Kasumi-1 (cell line): ENCODE results near the gene URB1.
A peak's percentile ranks its signal among the peaks of the same experiment; 100 is the strongest.
"Not testable (repeated sequence)": the region's sequence is repeated elsewhere in the genome, so short reads cannot be mapped to it uniquely, and the experiment has no call there.

ENCODE experiments used
- DNase-seq, 2 experiments: peaks; one replicate each; lab custom pipeline; 2025; lab: John Stamatoyannopoulos, UW

Gene URB1

DNA sequence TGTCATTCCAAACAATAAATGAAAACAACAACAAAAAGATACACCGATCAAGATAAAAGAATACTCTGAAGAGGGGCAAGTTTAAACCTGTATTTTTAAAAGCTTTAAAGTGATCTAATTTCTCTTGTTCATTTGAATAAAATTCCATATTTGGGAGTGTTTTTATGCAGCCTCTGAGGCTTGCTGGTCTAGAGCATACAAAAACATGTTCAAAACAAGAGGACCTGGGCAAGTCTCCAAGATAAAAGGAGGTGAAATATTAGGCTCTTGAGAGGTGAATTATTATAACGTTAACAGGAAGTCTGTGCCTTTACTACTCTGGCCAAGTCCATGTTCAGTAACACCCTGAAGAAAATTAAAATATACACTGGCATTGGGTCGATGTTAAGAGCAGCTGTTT lies 20.1 kb downstream of the URB1 start:
- no peak for DNase-seq

- no peak for DNase-seq
These were observed 20.9 kb downstream of the URB1 start for GRCh38 chr21:32371913-32372314.

DNA sequence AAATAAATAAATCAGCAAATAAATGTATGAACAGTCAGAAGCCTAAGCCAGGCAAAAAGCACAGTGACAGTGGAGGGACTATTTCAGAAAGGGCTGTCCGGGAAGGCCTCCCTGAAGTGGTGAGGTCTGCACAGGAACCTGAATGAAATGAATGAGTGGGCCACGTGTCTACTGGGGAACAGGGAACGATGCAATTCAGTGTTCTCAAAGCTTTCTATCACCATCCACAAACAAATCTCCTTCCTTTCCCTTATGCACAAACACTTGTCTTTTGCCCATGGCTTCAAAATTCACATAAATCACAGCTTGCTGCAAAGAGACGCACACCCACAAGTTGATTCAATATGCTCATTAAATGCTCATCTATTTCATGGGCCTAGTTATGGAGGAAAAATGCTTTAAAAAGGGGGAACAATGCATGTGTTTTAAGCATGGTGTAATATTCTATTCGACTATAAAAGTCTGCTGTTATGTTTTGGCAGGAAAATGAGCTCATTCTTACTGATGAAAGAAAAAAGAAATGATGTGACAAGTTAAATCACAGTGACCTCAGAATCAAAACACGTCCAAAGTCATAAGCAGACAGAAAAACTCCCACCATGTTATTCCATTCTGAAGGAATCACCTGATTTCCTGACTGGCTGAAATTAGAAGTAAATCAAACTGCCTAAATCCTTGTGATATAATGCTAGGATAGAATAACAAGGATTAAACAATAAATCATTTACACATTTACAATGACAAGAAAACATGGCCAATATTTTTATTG lies 21.6 kb downstream of the URB1 start:
- DNase-seq: no peak

GRCh38 chr21:32368961-32369360 lies 23.9 kb downstream of the URB1 start:
- not testable (repeated sequence) for DNase-seq

DNA sequence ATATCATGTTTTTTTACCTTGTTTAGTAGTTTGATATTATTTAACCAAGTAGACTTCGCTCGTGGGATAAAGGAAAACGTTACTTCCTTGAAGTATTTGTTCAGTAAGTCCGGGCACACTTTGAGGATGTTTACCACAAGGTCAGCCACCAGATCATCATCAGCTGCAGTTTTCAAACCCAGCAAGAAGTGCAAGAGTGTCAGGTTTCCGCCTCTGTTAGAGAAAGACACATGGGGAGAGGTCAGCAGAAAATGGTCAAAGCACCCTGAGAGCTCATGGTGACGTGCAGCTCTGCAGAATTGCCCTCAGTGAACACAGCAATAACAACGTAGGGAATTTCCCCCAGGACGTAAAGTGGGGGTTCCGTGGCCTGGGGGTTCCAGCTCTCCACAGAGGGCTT lies 24.4 kb downstream of the URB1 start:
- DNase-seq: no peak

- DNase-seq: no peak
These were observed 25.7 kb downstream of the URB1 start for GRCh38 chr21:32367158-32367557.

- DNase-seq: no peak
These were observed 26.6 kb downstream of the URB1 start for GRCh38 chr21:32366191-32366590.

DNA sequence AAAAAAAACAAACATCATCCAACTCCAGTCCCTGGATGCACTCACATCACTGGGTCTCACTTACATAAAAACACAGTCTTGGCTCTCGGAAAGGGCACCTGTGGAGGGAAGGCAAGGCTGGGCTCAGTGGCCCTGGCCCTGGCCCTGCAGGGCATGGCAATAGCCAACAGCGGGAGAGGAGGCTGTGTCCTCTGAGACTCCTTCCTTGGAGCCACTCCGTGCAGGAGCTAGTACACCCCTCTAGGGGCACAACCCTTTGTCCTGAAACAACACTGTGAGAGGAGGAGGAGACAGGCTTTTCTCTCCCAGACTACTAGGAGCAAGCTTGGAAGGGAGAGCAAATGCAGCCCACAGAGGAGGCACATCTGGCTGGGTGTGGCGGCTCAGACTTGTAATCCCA lies 28.0 kb downstream of the URB1 start:
- peak; percentile 28 to 45 for DNase-seq

DNA sequence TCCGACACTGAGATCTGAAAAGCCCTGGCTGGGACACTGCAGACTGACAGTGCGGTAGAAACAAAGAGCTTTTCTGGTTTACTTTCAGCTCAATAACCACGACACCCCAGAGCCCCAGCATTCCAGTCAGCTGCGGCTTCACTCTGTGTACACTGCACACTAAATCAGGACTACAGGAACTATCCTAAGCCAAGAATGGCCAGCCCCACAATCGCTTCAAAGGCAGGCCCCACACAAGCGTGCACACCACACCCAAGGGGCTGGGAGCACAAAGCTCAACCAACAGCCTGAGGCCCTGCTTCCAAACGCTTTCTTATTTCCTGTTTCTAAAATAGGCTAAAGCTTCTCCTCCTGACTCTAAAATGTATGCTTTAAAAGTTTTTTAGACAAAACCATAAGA lies 28.4 kb downstream of the URB1 start:
- peak; percentile 31 to 48 for DNase-seq

DNA sequence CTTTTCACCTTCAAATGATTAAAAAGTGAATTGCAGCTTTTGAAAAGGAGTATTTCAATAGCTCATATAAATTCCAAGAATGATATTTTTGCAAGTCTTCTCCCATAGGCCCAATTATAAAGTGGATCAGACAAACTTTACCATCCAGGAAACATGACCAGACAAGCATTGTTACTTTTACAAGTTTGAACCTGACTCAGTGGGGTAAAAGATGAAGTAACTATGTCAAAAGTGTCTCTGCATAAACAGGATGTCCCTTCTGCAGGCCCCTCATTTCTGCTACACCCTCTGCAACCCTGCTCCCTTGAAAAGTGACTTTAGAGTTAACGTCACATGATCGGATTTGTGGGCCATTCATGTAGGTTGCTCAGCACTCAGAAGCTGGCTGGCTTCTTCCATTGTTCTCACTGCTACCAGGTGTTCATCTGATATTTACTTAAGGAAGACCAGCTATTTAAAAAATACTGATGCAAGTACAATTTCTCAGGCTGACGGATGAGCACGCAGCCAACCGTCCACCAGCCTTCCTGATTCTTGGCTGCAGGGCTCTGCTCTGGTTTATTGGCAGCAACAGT lies 32.3 kb downstream of the URB1 start:
- no peak for DNase-seq

GRCh38 chr21:32359719-32360260 lies 33.0 kb downstream of the URB1 start:
- DNase-seq: peak; percentile 11 to 36

- DNase-seq: no peak
These were observed 35.9 kb downstream of the URB1 start for GRCh38 chr21:32356874-32357395.

DNA sequence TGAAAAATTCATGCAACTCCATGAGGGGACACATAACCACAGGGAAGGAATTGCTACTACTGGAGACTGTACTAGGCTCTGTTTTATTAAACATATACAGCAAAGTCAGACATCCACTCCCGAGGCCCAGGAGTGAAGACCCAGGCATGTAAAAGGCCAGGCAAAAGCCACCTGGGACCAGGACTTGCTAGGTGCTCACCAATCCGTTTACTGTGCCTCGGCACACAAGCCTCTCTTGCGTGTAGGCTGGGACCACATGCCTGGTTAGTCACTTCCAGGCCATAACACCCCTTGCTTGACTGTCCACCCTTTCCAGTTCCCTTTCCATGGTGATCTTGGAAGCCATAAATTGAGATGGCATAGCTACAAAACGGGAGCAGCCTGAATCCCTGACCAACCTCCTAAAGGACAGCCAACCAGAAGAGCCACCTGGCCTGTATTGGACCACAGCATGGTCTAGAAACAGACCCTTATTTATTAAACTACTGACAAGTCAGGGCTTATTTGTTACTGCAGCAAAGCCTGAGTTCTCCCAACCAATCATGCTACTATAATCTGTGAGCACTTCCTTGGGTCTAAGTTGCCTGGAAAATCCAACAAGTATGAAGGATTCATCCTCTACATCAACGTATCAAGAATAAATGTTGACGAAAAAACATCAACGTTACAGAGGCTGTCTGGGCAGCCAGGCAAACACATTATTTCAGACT lies 39.7 kb downstream of the URB1 start:
- DNase-seq: no peak

DNA sequence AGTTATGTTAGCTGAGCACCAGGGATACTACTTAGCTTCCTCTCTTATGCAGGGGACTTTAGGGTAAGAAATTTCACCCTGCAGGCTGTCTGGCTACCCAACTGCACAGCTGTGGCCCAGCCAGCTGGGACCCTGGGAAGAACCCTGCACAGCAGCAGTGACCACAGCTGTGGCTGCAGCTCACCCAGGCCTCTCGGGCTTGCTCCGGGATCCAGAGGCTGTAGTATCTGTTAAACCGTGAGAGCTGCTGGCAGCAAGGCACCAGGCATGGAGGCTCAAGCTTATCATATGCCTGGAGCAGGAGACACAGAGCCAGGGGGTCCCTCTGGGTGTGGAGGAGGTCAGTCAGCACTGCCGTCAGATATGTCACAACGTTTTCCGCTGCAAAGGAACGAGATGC lies 40.3 kb downstream of the URB1 start:
- DNase-seq: no peak

GRCh38 chr21:32351428-32351827 lies 41.4 kb downstream of the URB1 start:
- no peak for DNase-seq

GRCh38 chr21:32350981-32351380 lies 41.8 kb downstream of the URB1 start:
- DNase-seq: no peak

DNA sequence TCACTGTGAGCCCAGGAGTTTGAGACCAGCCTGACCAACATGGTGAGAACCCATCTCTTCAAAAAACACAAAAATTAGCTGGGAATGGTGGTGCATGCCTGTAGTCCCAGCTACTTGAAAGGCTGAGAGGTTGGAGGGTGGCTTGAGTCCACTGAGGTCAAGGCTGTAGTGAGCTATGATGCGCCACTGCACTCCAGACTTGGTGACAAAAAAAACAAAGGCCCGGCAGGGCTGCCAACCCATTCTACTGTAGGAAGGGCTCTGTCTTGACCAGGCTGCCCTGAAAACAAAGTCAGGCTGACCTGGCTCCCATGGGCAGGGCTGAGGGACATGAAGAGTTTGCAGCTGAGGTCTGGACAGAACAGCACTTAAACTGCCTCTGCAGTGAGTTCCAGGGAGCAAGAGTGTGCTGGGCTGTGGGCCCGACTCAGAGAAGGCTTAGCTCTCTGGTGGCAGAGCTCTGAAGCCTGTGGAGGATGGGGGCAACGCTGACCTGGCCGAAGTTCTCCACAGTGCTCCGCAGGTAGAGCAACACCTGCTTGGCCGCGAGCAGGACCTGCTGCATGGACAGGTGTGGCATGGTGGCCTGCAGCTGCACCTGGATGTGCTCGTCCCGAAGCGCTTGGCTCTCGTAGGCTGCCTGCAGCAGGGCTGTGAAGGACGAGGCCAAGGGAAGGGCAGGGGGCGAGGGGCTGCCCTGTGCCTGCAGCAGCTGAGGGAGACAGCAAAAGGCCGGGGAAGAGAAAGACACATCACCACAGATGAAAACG lies 42.4 kb downstream of the URB1 start:
- no peak for DNase-seq

DNA sequence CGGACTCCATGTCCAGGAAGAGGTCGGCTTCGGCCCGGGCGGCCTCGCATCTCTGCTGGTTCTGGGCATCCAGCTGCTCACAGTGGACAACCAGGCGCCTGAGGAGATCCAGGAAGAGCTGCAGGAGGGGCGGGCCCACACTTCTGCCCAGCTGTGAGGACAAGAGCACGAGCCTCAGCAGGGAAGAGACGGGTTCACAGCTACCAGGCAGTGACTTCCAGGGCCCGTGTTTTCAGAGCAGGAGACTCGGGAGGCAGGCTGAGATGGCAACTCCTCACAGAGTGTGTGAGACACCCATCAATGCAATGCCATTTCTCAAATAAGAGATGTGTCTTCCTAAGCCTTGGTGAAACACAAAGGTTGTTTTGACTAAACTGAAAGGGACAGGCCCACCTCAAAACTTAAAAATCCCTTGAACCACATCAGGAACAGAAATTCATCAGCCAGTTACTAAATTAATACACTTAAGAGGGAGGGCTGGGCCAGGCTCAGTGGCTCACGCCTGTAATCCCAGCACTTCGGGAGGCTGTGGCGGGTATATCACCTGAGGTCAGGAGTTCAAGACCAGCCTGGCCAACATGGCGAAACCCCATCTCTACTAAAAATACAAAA lies 43.4 kb downstream of the URB1 start:
- no peak for DNase-seq

DNA sequence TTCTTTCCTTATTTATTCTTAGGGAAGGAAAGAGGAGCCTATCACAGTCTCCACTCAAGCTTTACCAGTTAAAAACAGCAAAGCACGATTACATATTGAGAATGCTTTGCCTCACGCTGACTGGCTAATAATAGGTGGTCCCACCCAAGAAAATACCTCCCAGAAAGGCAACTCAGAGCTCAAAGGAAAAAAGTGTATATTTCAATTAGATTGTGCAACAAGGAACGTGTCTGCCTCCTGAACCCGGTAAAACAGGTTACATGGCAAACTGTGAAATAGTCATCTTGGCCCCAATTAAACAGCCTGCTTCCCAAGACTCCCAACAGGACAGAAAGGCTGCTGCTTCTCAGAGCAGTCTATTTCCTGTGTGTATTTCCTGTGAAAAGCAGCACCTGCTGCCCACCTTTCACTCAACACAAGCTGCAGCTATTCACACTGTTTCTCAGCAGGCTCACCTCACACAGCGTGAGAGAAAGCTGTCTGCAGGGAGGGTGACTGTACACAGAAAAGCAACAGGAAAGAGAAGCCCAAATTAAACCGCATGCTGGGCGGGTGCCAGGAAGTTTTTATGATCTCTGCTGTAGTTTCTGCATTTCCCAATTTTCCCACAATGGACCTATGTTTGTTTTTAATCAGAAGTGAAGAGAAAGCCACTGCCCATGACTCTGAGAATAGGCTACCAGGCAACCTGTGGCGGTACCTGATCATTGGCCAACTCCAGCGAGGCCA lies 44.0 kb downstream of the URB1 start:
- no peak for DNase-seq

DNA sequence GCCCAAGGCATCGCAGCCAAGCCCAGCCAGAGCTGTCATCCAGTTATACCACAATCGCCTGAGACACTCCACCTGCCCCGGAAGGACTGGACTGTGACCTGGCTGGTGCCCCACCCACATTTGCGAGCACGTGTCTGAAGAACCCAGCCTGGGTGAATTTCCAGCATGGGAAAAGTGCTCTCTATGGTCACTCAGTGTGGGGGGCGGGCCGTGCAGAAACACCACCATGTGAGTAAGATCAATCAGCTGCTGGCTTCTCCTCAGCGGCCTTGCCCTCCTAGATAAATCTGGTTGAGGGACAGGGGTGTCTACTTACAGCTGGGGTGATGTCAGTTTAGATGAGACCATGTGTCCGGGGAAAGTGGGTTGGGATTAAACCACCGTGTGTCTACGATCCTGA lies 44.8 kb downstream of the URB1 start:
- no peak for DNase-seq

DNA sequence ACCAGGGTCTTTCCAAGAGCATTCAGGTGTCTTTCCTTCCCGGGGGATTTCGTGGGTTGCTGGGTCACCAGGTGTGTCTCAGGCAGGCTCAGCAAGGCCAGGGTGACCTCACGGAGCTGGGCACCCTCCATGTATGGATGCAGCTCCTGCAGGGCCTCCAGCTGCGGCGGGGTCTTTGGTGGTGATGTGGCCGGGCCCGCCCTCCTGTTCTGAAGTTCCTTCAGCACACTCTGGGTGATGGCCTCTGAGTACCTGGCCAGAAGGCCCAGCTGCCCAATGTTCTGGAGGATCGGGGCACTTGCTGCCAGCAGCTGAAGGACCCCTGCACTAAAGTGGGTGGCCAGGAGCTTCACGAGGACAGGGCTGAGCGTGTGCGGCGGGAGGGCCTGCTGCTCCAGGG lies 45.5 kb downstream of the URB1 start:
- DNase-seq: no peak
